ENCODE measurements around the gene KIF16B. TPM values are rescaled to one million over a fixed set of nuclear protein-coding genes. Genes with fewer than 3 reads are reported as not detected.

Gene KIF16B
- total and polyA plus RNA-seq, 2 experiments from 2014 or later, result 6.5 to 11.1 TPM

- H3K4me3 Mint-ChIP-seq, result no peak overlapping the region
- no peak overlapping the region for H3K27ac Mint-ChIP-seq
- peaks cover 46% of the 10 kb centered on the region for H3K36me3 Mint-ChIP-seq (ENCODE audit: low read depth)
- peaks cover 21% of the 10 kb centered on the region for H3K4me1 ChIP-seq (ENCODE audit: insufficient read depth)
- H3K27me3 Mint-ChIP-seq (ENCODE audit: insufficient read depth, low read depth, poor library complexity), result peaks cover 4% of the 10 kb centered on the region
- DNase-seq (ENCODE audit: low spot score) (no peak), ATAC-seq (no peak)
- no peak overlapping the region for H2AFZ ChIP-seq
- no peaks in the 10 kb centered on the region for H3K27me3 ChIP-seq (ENCODE audit: insufficient read depth)
- no peak overlapping the region for H3K4me2 ChIP-seq
- no peaks in the 10 kb centered on the region; the same call in 2 of the 3 replicates for H3K9me3 Mint-ChIP-seq
- H3K4me1 Mint-ChIP-seq, result peaks cover 20% of the 10 kb centered on the region
- no peaks in the 10 kb centered on the region for H3F3A ChIP-seq (replicated peaks; ENCODE audit: low read depth)
- no peaks in the 10 kb centered on the region for H3K36me3 ChIP-seq (ENCODE audit: insufficient read depth)
- H3K4me3 ChIP-seq, result no peak overlapping the region
- H3K9me2 ChIP-seq (ENCODE audit: insufficient read depth), result peaks cover 4% of the 10 kb centered on the region; the same call in 1 of the 2 replicates
- H3K79me2 ChIP-seq (replicated peaks; ENCODE audit: insufficient read depth), result no peaks in the 10 kb centered on the region
- TF ChIP-seq, protein P1, sequence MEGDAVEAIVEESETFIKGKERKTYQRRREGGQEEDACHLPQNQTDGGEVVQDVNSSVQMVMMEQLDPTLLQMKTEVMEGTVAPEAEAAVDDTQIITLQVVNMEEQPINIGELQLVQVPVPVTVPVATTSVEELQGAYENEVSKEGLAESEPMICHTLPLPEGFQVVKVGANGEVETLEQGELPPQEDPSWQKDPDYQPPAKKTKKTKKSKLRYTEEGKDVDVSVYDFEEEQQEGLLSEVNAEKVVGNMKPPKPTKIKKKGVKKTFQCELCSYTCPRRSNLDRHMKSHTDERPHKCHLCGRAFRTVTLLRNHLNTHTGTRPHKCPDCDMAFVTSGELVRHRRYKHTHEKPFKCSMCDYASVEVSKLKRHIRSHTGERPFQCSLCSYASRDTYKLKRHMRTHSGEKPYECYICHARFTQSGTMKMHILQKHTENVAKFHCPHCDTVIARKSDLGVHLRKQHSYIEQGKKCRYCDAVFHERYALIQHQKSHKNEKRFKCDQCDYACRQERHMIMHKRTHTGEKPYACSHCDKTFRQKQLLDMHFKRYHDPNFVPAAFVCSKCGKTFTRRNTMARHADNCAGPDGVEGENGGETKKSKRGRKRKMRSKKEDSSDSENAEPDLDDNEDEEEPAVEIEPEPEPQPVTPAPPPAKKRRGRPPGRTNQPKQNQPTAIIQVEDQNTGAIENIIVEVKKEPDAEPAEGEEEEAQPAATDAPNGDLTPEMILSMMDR (conservative IDR thresholded peaks at IDR 0.05; ENCODE audit: low read depth in 2 of 2), result no peak
- TF ChIP-seq EZH2 (IDR thresholded peaks at IDR 0.05; ENCODE audit: low read depth, unreplicated experiment), result no peak
- no peak overlapping the region for H3K27ac ChIP-seq (ENCODE audit: low read depth)
- no peaks in the 10 kb centered on the region for H4K20me1 ChIP-seq (replicated peaks; ENCODE audit: insufficient read depth)
Measured at GRCh38 chr20:16423311-16424212, 149.7 kb downstream of the KIF16B start.

DNA sequence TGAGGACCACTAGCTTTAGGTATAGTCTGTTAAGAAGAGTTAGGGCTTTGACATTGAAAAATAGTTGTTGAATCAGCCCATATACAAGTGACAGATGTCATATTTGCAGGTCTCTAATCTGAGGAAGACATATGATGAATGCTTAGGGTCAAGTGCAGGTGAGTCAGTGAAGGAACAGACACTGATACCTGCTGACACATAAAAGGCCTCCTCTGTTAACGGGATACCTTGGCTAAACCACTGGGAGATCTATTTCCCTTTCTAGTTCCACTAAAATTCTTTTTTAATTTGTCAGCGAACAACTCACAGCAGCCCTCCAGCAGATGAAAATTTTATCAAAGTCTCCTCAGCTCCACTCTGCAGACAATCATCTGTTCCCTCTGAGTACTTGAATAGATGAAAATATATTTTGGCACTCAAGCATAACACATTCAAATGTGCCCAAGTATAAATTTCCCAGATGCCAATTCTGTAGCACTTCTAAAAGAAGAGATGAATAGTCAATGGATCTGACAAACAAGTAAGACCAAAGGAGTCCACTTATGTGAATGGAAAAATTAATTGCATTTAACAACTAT lies 154.0 kb downstream of the KIF16B start:
- Mint-ChIP-seq H3K27me3 (ENCODE audit: insufficient read depth, low read depth, poor library complexity) (peaks cover 2% of the 10 kb centered on the region), H3K9me3 (no peaks in the 10 kb centered on the region), H3K36me3 (ENCODE audit: low read depth) (peaks cover 18% of the 10 kb centered on the region; the same call in 2 of the 3 replicates), H3K4me1 (peaks cover 20% of the 10 kb centered on the region), H3K4me3 (no peak overlapping the region), H3K27ac (no peak overlapping the region)
- ATAC-seq (no peak), DNase-seq (ENCODE audit: low spot score) (no peak)
- Histone ChIP-seq H3K9me2 (ENCODE audit: insufficient read depth) (no peaks in the 10 kb centered on the region), H3K79me2 (replicated peaks; ENCODE audit: insufficient read depth) (no peaks in the 10 kb centered on the region), H3K4me3 (no peak overlapping the region), H3K4me1 (ENCODE audit: insufficient read depth) (peaks cover 21% of the 10 kb centered on the region), H3K27me3 (ENCODE audit: insufficient read depth) (no peaks in the 10 kb centered on the region), H3K36me3 (ENCODE audit: insufficient read depth) (no peaks in the 10 kb centered on the region), H2AFZ (no peak overlapping the region), H3K27ac (ENCODE audit: low read depth) (no peak overlapping the region), H3F3A (replicated peaks; ENCODE audit: low read depth) (no peaks in the 10 kb centered on the region), H3K4me2 (no peak overlapping the region), H4K20me1 (replicated peaks; ENCODE audit: insufficient read depth) (no peaks in the 10 kb centered on the region)
- TF ChIP-seq, protein P2, sequence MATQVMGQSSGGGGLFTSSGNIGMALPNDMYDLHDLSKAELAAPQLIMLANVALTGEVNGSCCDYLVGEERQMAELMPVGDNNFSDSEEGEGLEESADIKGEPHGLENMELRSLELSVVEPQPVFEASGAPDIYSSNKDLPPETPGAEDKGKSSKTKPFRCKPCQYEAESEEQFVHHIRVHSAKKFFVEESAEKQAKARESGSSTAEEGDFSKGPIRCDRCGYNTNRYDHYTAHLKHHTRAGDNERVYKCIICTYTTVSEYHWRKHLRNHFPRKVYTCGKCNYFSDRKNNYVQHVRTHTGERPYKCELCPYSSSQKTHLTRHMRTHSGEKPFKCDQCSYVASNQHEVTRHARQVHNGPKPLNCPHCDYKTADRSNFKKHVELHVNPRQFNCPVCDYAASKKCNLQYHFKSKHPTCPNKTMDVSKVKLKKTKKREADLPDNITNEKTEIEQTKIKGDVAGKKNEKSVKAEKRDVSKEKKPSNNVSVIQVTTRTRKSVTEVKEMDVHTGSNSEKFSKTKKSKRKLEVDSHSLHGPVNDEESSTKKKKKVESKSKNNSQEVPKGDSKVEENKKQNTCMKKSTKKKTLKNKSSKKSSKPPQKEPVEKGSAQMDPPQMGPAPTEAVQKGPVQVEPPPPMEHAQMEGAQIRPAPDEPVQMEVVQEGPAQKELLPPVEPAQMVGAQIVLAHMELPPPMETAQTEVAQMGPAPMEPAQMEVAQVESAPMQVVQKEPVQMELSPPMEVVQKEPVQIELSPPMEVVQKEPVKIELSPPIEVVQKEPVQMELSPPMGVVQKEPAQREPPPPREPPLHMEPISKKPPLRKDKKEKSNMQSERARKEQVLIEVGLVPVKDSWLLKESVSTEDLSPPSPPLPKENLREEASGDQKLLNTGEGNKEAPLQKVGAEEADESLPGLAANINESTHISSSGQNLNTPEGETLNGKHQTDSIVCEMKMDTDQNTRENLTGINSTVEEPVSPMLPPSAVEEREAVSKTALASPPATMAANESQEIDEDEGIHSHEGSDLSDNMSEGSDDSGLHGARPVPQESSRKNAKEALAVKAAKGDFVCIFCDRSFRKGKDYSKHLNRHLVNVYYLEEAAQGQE (IDR thresholded peaks at IDR 0.05; ENCODE audit: unreplicated experiment), result no peak
- TF ChIP-seq, protein P3, sequence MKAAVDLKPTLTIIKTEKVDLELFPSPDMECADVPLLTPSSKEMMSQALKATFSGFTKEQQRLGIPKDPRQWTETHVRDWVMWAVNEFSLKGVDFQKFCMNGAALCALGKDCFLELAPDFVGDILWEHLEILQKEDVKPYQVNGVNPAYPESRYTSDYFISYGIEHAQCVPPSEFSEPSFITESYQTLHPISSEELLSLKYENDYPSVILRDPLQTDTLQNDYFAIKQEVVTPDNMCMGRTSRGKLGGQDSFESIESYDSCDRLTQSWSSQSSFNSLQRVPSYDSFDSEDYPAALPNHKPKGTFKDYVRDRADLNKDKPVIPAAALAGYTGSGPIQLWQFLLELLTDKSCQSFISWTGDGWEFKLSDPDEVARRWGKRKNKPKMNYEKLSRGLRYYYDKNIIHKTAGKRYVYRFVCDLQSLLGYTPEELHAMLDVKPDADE (IDR thresholded peaks at IDR 0.05), result no peak
- TF ChIP-seq EZH2 (IDR thresholded peaks at IDR 0.05; ENCODE audit: low read depth, unreplicated experiment), result no peak
- no peak for TF ChIP-seq CREB1 (CRISPR knock-in tag; IDR thresholded peaks at IDR 0.05; ENCODE audit: low read depth)
- no peak for TF ChIP-seq NANOG (IDR thresholded peaks at IDR 0.05; ENCODE audit: borderline replicate concordance)
- TF ChIP-seq ZNF331 (CRISPR knock-in tag; IDR thresholded peaks at IDR 0.05; ENCODE audit: low read depth), result no peak
- no peak for TF ChIP-seq STAT1 (IDR thresholded peaks at IDR 0.05; ENCODE audit: unreplicated experiment)
- TF ChIP-seq, protein P1 (conservative IDR thresholded peaks at IDR 0.05; ENCODE audit: low read depth in 2 of 2), result no peak
- TF ChIP-seq POLR2AphosphoS5 (IDR thresholded peaks at IDR 0.05; ENCODE audit: low read depth), result no peak
- no peak for TF ChIP-seq ZNF114 (CRISPR knock-in tag; IDR thresholded peaks at IDR 0.05)

Data from GM23338 (cell line).